Kidney (tissue), 14 donors: ENCODE results near the gene RNF44. TPM values are rescaled to one million over a fixed set of nuclear protein-coding genes. Genes with fewer than 3 reads are reported as not detected.

Experiments used
- DNase-seq, 5 donors: peaks; one replicate each; pipeline ENCODE4 v3.0.0-alpha.2; 2013 to 2020
- FAIRE-seq: peaks from 2 replicates; lab custom pipeline; 2012; peaks lifted over from hg19 to GRCh38; lab: Jason Lieb, UNC
- H3K27ac ChIP-seq, 2 donors: one replicate each; pipeline ENCODE4 v1.7.0; 2013; ENCODE audit warnings: low read depth in 2 of 2, low read length in 2 of 2, inconsistent platforms in 1 of 2
- H3K27me3 ChIP-seq: one replicate; pipeline ENCODE4 v1.7.1; 2013; ENCODE audit warnings: low read length, inconsistent platforms; ENCODE audit not compliant: control insufficient read depth, insufficient read depth
- H3K36me3 ChIP-seq, 3 donors: one replicate each; pipeline versions ENCODE4 v1.7.0 to v1.7.1; 2013; ENCODE audit warnings: low read length in 3 of 3, control low read depth in 1 of 3, inconsistent platforms in 1 of 3; ENCODE audit not compliant: insufficient read depth in 3 of 3, control insufficient read depth in 2 of 3
- H3K4me1 ChIP-seq, 3 donors: one replicate each; pipeline versions ENCODE4 v1.7.0 to v1.7.1; 2013; ENCODE audit warnings: low read length in 3 of 3, inconsistent platforms in 1 of 3, low read depth in 1 of 3; ENCODE audit not compliant: control insufficient read depth in 2 of 3, insufficient read depth in 2 of 3
- H3K4me3 ChIP-seq, 3 donors: one replicate each; pipeline versions ENCODE4 v1.7.0 to v1.8.1; 2013; ENCODE audit warnings: low read length in 3 of 3, control low read depth in 1 of 3, inconsistent platforms in 1 of 3
- H3K9ac ChIP-seq, 3 donors: one replicate each; pipeline versions ENCODE4 v1.7.0 to v1.7.1; 2013; ENCODE audit warnings: low read length in 3 of 3, control low read depth in 1 of 3, inconsistent platforms in 1 of 3
- H3K9me3 ChIP-seq, 3 donors: one replicate each; pipeline versions ENCODE4 v1.7.0 to v1.7.1; 2013; ENCODE audit warnings: low read length in 3 of 3, control low read depth in 1 of 3, inconsistent platforms in 1 of 3; ENCODE audit not compliant: control insufficient read depth in 2 of 3, insufficient read depth in 1 of 3
- intact Hi-C: fragments of 100-400 bp; cut with DNase I; formaldehyde crosslinking; loops from one replicate; pipeline ENCODE4 v1.11.1; 2022
- polyA plus RNA-seq: library from polyadenylated mRNA; stranded (reverse); fragments of 350-450 nt; fragmentation: Illumina TruSeq; extraction: RNeasy Lipid Tissue Mini Kit (QIAGEN cat#74804); gene quantifications from one replicate; pipeline ENCODE4 v1.2.3, GENCODE V29; 2014; ENCODE audit warnings: low read depth, low replicate concordance; ENCODE audit not compliant: insufficient read depth
- total RNA-seq: library from RNA; stranded (reverse); fragmentation: NEBNext Ultra II Directional; extraction: Animal tissue kit (Norgen Biotek cat#: 25700); gene quantifications from one replicate; pipeline ENCODE4 v1.2.1, GENCODE V29; 2021
- TF ChIP-seq, protein P1 (sequence below): IDR thresholded peaks from 3 replicates; pipeline ENCODE4 v1.5.1; 2012; ENCODE audit warnings: mild to moderate bottlenecking, moderate library complexity, borderline replicate concordance; ENCODE audit not compliant: insufficient read depth; ENCODE audit errors: extremely low read depth
- donor health status: control.
- donor health status: control.
- donor health status: control.
- donor health status: control.
- donor health status: control.
- donor health status: DM: yes; HTN: yes; CAD: no.
- donor health status: Normal renal cell carcinoma (clear cell type).

The RNF44 gene
- total and polyA plus RNA-seq, 2 donors from 2014 or later = 12.5 to 61.8 TPM

- Histone ChIP-seq H3K27me3 (no peaks in the 10 kb centered on the region), H3K36me3 (peaks cover 9 to 25% (median 11%) of the 10 kb centered on the region in 3 donors), H3K9me3 (no peaks in the 10 kb centered on the region), H3K4me1 (no peaks in the 10 kb centered on the region), H3K9ac (no peak overlapping the region), H3K4me3 (no peak overlapping the region), H3K27ac (no peak overlapping the region)
- intact Hi-C loops = no loop called here
- DNase-seq (no peak), FAIRE-seq (no peak)
- TF ChIP-seq, protein P1, sequence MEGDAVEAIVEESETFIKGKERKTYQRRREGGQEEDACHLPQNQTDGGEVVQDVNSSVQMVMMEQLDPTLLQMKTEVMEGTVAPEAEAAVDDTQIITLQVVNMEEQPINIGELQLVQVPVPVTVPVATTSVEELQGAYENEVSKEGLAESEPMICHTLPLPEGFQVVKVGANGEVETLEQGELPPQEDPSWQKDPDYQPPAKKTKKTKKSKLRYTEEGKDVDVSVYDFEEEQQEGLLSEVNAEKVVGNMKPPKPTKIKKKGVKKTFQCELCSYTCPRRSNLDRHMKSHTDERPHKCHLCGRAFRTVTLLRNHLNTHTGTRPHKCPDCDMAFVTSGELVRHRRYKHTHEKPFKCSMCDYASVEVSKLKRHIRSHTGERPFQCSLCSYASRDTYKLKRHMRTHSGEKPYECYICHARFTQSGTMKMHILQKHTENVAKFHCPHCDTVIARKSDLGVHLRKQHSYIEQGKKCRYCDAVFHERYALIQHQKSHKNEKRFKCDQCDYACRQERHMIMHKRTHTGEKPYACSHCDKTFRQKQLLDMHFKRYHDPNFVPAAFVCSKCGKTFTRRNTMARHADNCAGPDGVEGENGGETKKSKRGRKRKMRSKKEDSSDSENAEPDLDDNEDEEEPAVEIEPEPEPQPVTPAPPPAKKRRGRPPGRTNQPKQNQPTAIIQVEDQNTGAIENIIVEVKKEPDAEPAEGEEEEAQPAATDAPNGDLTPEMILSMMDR = no peak
These were observed 50.9 kb downstream of the RNF44 start for GRCh38 chr5:176486189-176486757.

- Histone ChIP-seq H3K4me1 (no peaks in the 10 kb centered on the region), H3K36me3 (peaks cover 6 to 20% (median 7%) of the 10 kb centered on the region in 3 donors), H3K27me3 (no peaks in the 10 kb centered on the region), H3K27ac (no peak overlapping the region), H3K9me3 (no peaks in the 10 kb centered on the region), H3K9ac (no peak overlapping the region), H3K4me3 (no peak overlapping the region)
- TF ChIP-seq, protein P1 = no peak
- intact Hi-C loops = no loop called here
- no peak for FAIRE-seq
- DNase-seq = no peak
These were observed 52.0 kb downstream of the RNF44 start for GRCh38 chr5:176485176-176485575.

DNA sequence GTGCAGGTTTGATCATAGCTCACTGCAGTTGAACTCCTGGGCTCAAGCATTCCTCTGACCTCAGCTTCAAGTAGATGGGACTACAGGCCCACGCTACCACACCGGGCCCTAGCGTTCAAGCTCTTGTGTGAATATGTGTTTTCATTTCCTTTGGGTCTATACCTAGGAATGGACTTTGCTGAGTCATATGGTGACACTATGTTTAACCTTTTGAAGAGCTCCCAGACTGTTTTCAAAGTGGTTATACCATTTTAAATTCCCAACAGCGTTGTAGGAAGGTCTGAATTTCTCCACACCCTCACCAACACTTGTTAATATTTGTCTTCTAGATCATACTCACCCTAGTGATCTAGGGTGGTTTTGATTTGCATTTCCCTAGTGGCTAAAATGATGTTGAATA lies 55.5 kb downstream of the RNF44 start:
- Histone ChIP-seq H3K27me3 (no peaks in the 10 kb centered on the region), H3K9me3 (no peaks in the 10 kb centered on the region), H3K4me3 (no peak overlapping the region), H3K9ac (no peak overlapping the region), H3K27ac (no peak overlapping the region), H3K4me1 (no peaks in the 10 kb centered on the region), H3K36me3 (peaks cover 3 to 5% (median 5%) of the 10 kb centered on the region in 3 donors)
- intact Hi-C loops = no loop called here
- FAIRE-seq = no peak
- no peak for DNase-seq
- TF ChIP-seq, protein P1 = no peak

Other genes with a start within 250 kb of the RNF44 start
- gene KIAA1191, start 175.6 kb downstream of the RNF44 start, total RNA-seq = 109 TPM
- 208 TPM for gene KIAA1191, start 175.6 kb downstream of the RNF44 start, polyA plus RNA-seq
- gene ARL10, start 171.9 kb downstream of the RNF44 start, total RNA-seq = 6.2 TPM
- gene ARL10, start 171.9 kb downstream of the RNF44 start, polyA plus RNA-seq = 2.9 TPM
- 18.1 TPM for gene NOP16, start 148.8 kb downstream of the RNF44 start, total RNA-seq
- gene NOP16, start 148.8 kb downstream of the RNF44 start, polyA plus RNA-seq = 32.1 TPM
- 105 TPM for gene HIGD2A, start 148.7 kb downstream of the RNF44 start, total RNA-seq
- 344 TPM for gene HIGD2A, start 148.7 kb downstream of the RNF44 start, polyA plus RNA-seq
- 76.3 TPM for gene CLTB, start 120.9 kb downstream of the RNF44 start, total RNA-seq
- 151 TPM for gene CLTB, start 120.9 kb downstream of the RNF44 start, polyA plus RNA-seq
- 31.7 TPM for gene FAF2, start 89.0 kb downstream of the RNF44 start, total RNA-seq
- 11.1 TPM for gene FAF2, start 89.0 kb downstream of the RNF44 start, polyA plus RNA-seq
- 4.2 TPM for gene CDHR2, start 11.9 kb upstream of the RNF44 start, total RNA-seq
- gene CDHR2, start 11.9 kb upstream of the RNF44 start, polyA plus RNA-seq = 8.0 TPM
- 1.3 TPM for gene GPRIN1, start 72.8 kb upstream of the RNF44 start, total RNA-seq
- gene GPRIN1, start 72.8 kb upstream of the RNF44 start, polyA plus RNA-seq = 0.45 TPM
- gene SNCB, start 93.1 kb upstream of the RNF44 start, total RNA-seq = not detected
- not detected for gene SNCB, start 93.1 kb upstream of the RNF44 start, polyA plus RNA-seq
- not detected for gene EIF4E1B, start 93.3 kb upstream of the RNF44 start, total RNA-seq
- not detected for gene EIF4E1B, start 93.3 kb upstream of the RNF44 start, polyA plus RNA-seq
- 34.3 TPM for gene TSPAN17, start 110.1 kb upstream of the RNF44 start, total RNA-seq
- 32.1 TPM for gene TSPAN17, start 110.1 kb upstream of the RNF44 start, polyA plus RNA-seq